Upper lobe of left lung (tissue), 6 donors: ENCODE results near the gene CCBE1. TPM values are rescaled to one million over a fixed set of nuclear protein-coding genes. Genes with fewer than 3 reads are reported as not detected.

Experiments
- ATAC-seq, 2 donors: fragments of 200-7000 bp; cut with Tn5 transposase; one replicate each; pipeline ENCODE4 v1.9.1; 2022; ENCODE audit warnings: mild to moderate bottlenecking in 2 of 2, moderate library complexity in 2 of 2; ENCODE audit not compliant: low FRiP score in 2 of 2
- DNase-seq, 2 donors: peaks; one replicate each; pipeline ENCODE4 v3.0.0-alpha.2; 2019 to 2020
- H3K27ac ChIP-seq, 4 donors: fragments of 200-600 bp; sonication (generic); one replicate each; pipeline ENCODE4 v1.5.1; 2016 to 2019
- H3K27me3 ChIP-seq, 4 donors: fragments of 200-600 bp; sonication (generic); one replicate each; pipeline ENCODE4 v1.5.1; 2017 to 2019
- H3K36me3 ChIP-seq, 4 donors: fragments of 200-600 bp; sonication (generic); one replicate each; pipeline ENCODE4 v1.5.1; 2016 to 2019
- H3K4me1 ChIP-seq, 4 donors: fragments of 200-600 bp; sonication (generic); one replicate each; pipeline ENCODE4 v1.5.1; 2018 to 2019
- H3K4me3 ChIP-seq, 4 donors: fragments of 200-600 bp; sonication (generic); one replicate each; pipeline ENCODE4 v1.5.1; 2017 to 2019; ENCODE audit warnings: mild to moderate bottlenecking in 2 of 4, moderate library complexity in 1 of 4
- H3K9me3 ChIP-seq, 4 donors: fragments of 200-600 bp; sonication (generic); one replicate each; pipeline ENCODE4 v1.5.1; 2018 to 2019
- CTCF ChIP-seq, 6 experiments: fragments of 450-650 bp in 4 of 6; fragments of 200-600 bp in 2 of 6; sonication (generic) in 2 of 6; IDR thresholded peaks; one replicate each; pipeline ENCODE4 v1.5.1; 2016 to 2019; ENCODE audit warnings: antibody characterized with exemption in 6 of 6
- EP300 ChIP-seq, 4 donors: sonication (generic); formaldehyde crosslinking; IDR thresholded peaks; one replicate each; pipeline ENCODE4 v1.5.1; 2017; ENCODE audit warnings: antibody characterized with exemption in 4 of 4, control low read depth in 2 of 4
- POLR2A ChIP-seq, 4 donors: fragments of 450-650 bp; IDR thresholded peaks; one replicate each; pipeline ENCODE4 v1.5.1; 2016 to 2017; ENCODE audit warnings: antibody characterized with exemption in 4 of 4, mild to moderate bottlenecking in 2 of 4
- POLR2AphosphoS5 ChIP-seq, 2 donors: sonication (generic); formaldehyde crosslinking; IDR thresholded peaks; one replicate each; pipeline ENCODE4 v1.5.1; 2017; ENCODE audit warnings: antibody characterized with exemption in 2 of 2
- WGBS, 2 donors: methylation state at CpG; one replicate each; pipeline ENCODE4 v1.1.5; 2017 to 2018; 5-methylcytosine and 5-hydroxymethylcytosine counted together
- total RNA-seq, 6 donors: library from RNA; depleted of rRNA in 4 of 6; stranded (reverse); fragments of >200 nt in 4 of 6; gene quantifications; one replicate each; pipeline versions ENCODE4 v1.1.0 to v1.2.1, GENCODE V29; 2016 to 2021
- donor health status: DM: no; HTN: no; CAD: no; lungs with moderate emphysema.
- donor health status: DM: no; HTN: yes; CAD: no; lungs with severe emphysema.

The CCBE1 gene
- total RNA-seq, 6 donors from 2014 or later, result 8.7 to 23.6 (median 12.3) TPM

GRCh38 chr18:59665057-59666006 lies 31.9 kb downstream of the CCBE1 start:
- DNase-seq (no peak), ATAC-seq (no peak)
- Histone ChIP-seq H3K4me1 (no peaks in the 10 kb centered on the region), H3K27ac (peak overlapping the region in 1 of 4 donors; percentile 30), H3K36me3 (no peaks in the 10 kb centered on the region), H3K27me3 (no peaks in the 10 kb centered on the region), H3K9me3 (no peaks in the 10 kb centered on the region), H3K4me3 (no peak overlapping the region)
- no peak for TF ChIP-seq EP300 (IDR thresholded peaks at IDR 0.05)
- WGBS, 2 donors, result 64 to 66% methylated on average over 11 to 12 of the region's 12 CpGs

DNA sequence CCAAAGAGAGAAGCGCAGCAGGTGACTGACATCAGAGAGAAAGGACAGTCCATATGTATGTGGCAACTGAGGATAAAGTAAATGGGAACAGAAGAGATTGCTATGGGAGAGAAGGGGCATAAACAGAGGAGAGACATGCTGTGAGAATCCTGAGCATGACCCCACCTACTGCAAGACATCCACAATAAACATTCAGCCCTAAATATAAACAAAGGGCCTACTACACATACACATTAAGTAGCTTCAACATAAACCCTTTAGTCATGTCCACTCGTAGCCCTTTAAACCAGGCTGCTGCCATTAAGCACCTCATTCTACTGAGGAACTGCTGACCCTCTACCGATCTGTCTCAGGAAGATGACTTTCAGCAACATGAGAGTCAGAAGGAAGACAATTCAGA lies 32.9 kb downstream of the CCBE1 start:
- Histone ChIP-seq H3K9me3 (no peaks in the 10 kb centered on the region), H3K4me3 (no peak overlapping the region), H3K27me3 (no peaks in the 10 kb centered on the region), H3K4me1 (no peaks in the 10 kb centered on the region), H3K27ac (no peak overlapping the region), H3K36me3 (no peaks in the 10 kb centered on the region)
- WGBS, 2 donors, result 72 to 74% methylated on average over 3 of the region's 3 CpGs
- no peak for ATAC-seq
- DNase-seq, result no peak
- TF ChIP-seq POLR2A (IDR thresholded peaks at IDR 0.05), result no peak
- TF ChIP-seq EP300 (IDR thresholded peaks at IDR 0.05), result no peak
- no peak for TF ChIP-seq CTCF (IDR thresholded peaks at IDR 0.05)
- no peak for TF ChIP-seq POLR2AphosphoS5 (IDR thresholded peaks at IDR 0.05)

DNA sequence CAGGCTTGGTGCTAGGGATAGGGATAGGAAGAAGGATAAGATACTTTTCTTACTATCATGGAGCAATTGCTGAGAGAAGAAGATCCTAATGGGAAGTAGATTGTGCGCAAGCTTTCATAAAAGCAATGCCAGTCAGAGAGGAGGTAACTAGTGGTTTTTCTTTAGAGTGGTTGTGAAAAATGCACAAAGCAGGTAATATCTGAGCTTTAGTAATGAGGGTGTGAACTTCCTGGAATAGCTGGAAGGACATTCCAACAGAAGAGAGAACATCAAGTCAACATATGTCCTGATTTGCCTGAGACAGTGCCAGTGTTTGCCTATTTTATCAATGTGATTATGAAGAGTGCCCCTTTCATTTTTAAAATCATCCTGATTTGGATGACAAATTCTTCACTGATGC lies 34.1 kb downstream of the CCBE1 start:
- H3K36me3 ChIP-seq, result no peaks in the 10 kb centered on the region
- ATAC-seq (no peak), DNase-seq (no peak)
- TF ChIP-seq POLR2A (IDR thresholded peaks at IDR 0.05) (no peak), EP300 (IDR thresholded peaks at IDR 0.05) (no peak), POLR2AphosphoS5 (IDR thresholded peaks at IDR 0.05) (no peak), CTCF (IDR thresholded peaks at IDR 0.05) (no peak)
- no peaks in the 10 kb centered on the region for H3K4me1 ChIP-seq
- H3K9me3 ChIP-seq, result no peaks in the 10 kb centered on the region
- H3K4me3 ChIP-seq, result no peak overlapping the region
- no peaks in the 10 kb centered on the region for H3K27me3 ChIP-seq
- H3K27ac ChIP-seq, result no peak overlapping the region
- 93 to 97% methylated on average over 1 of the region's 1 CpG for WGBS, 2 donors

DNA sequence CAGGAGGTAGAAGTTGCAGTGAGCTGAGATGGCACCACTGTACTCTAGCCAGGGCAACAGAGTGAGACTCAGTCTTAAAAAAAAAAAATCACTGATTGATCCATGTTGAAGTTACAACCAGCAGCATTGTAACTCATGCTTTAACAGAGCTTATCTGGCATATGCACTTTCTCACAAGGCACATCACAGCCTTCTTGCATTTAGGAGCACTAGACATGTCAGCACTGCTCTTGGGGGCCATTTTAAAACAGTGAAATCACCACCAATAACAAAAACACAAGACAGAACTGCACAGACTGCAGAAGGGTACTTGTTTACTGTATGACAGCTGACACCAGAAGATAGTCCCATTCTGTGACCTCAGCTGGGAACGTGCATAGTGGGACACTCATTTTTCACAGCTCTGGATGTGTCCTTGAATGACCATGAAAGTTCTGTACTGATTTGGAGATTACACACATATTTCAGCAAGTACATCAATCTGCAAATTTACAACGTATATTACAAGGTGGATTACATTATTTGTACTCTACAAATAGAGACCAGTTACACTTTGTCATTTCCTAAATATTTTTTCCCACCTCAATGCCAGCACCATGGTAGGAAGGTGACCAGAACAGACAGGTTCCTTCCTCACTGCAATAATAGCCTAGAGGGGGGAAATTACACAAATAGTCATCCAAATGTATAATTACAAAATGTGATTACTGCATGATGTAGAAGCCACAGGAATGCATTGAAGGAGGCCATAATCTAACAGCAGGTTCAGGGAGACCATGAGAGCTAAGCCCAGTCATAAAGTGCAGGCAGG lies 35.1 kb downstream of the CCBE1 start:
- DNase-seq (no peak), ATAC-seq (no peak)
- no peaks in the 10 kb centered on the region for H3K27me3 ChIP-seq
- 37 to 58% methylated on average over 2 of the region's 2 CpGs for WGBS, 2 donors
- H3K27ac ChIP-seq, result no peak overlapping the region
- H3K4me1 ChIP-seq, result no peaks in the 10 kb centered on the region
- TF ChIP-seq CTCF (IDR thresholded peaks at IDR 0.05), result no peak
- TF ChIP-seq EP300 (IDR thresholded peaks at IDR 0.05), result no peak
- TF ChIP-seq POLR2A (IDR thresholded peaks at IDR 0.05), result no peak
- no peak for TF ChIP-seq POLR2AphosphoS5 (IDR thresholded peaks at IDR 0.05)
- no peaks in the 10 kb centered on the region for H3K36me3 ChIP-seq
- H3K9me3 ChIP-seq, result no peaks in the 10 kb centered on the region
- no peak overlapping the region for H3K4me3 ChIP-seq
